ENCODE data around the gene RELN. TPM values are rescaled to one million over a fixed set of nuclear protein-coding genes. Genes with fewer than 3 reads are reported as not detected.

RELN gene
- total and polyA plus RNA-seq, 10 of the 15 experiments (the other 5 are each of a cell fraction or from before 2014, with no cell fraction given) = 0.11 to 0.21 TPM; not detected in 8

GRCh38 chr7:103964269-103964668 lies 25.2 kb downstream of the RELN start (continued):
- TF ChIP-seq CUX1 (IDR thresholded peaks at IDR 0.05; ENCODE audit: insufficient replicate concordance, low read depth, low read length) = no peak
- TF ChIP-seq USF2 (IDR thresholded peaks at IDR 0.05; ENCODE audit: borderline replicate concordance, low read depth, low read length) = no peak
- TF ChIP-seq BRCA1 (IDR thresholded peaks at IDR 0.05; ENCODE audit: low read depth, low read length) = no peak

GRCh38 chr7:103962070-103962469 lies 27.4 kb downstream of the RELN start:
- ATAC-seq = no peak
- RAD21 ChIA-PET (ENCODE audit: unreplicated experiment) = no interaction called here
- TF ChIP-seq PAX5 (IDR thresholded peaks at IDR 0.05; ENCODE audit: borderline replicate concordance, low read depth, low read length) (no peak), SUZ12 (IDR thresholded peaks at IDR 0.05; ENCODE audit: unreplicated experiment) (no peak), E2F8 (IDR thresholded peaks at IDR 0.05; ENCODE audit: low read depth, partially characterized antibody) (no peak), RAD51 (IDR thresholded peaks at IDR 0.05) (no peak), POLR2AphosphoS5 (IDR thresholded peaks at IDR 0.05; ENCODE audit: low read length) (no peak), ZBTB4 (CRISPR knock-in tag; IDR thresholded peaks at IDR 0.05) (no peak)

More at GRCh38 chr7:103962070-103962469, 27.4 kb downstream of the RELN start:
- POLR2A ChIA-PET = no interaction called here
- Histone ChIP-seq H3K27ac (ENCODE audit: control insufficient read depth, insufficient read depth) (no peak overlapping the region), H3K27me3 (replicated peaks in 1 of 2; ENCODE audit: control insufficient read depth in 2 of 2, insufficient read depth in 2 of 2, low read length in 1 of 2) (no peaks in the 10 kb centered on the region), H3K4me3 (no peak overlapping the region), H4K20me1 (ENCODE audit: control insufficient read depth, insufficient read depth) (no peaks in the 10 kb centered on the region), H3K79me2 (ENCODE audit: control insufficient read depth, insufficient read depth, low read length) (no peaks in the 10 kb centered on the region), H3K9ac (ENCODE audit: control insufficient read depth, insufficient read depth, low read length) (no peak overlapping the region), H3K4me1 (ENCODE audit: control insufficient read depth, insufficient read depth, low read length) (no peaks in the 10 kb centered on the region), H3K9me3 (replicated peaks; ENCODE audit: control insufficient read depth, insufficient read depth, low read length) (no peaks in the 10 kb centered on the region), H3K4me2 (ENCODE audit: control insufficient read depth, insufficient read depth) (no peak overlapping the region), H2AFZ (ENCODE audit: control insufficient read depth, low read depth, low read length) (no peak overlapping the region), H3K36me3 (ENCODE audit: control insufficient read depth in 2 of 2, insufficient read depth in 2 of 2, low read length in 1 of 2) (no peaks in the 10 kb centered on the region)
- 61% methylated on average over 6 of the region's 6 CpGs for WGBS (ENCODE audit: insufficient coverage, insufficient replicate concordance, low lambda C conversion rate, missing lambda C conversion rate)
- BruUV-seq (replicated peaks) = no TSS peak
- intact Hi-C loops (cut with micrococcal nuclease; ENCODE audit: unreplicated experiment) (no loop called here), in situ Hi-C loops (cut with MboI) (no loop called here)
- DNase-seq (ENCODE audit: low read depth, low spot score) (no peak), FAIRE-seq (no peak)
- CTCF ChIA-PET = no interaction called here
- SMC1A ChIA-PET (ENCODE audit: uncharacterized antibody, unreplicated experiment) = no interaction called here

Measured in GM12878 (cell line).